Measurements from ENCODE around the gene VAMP5.
"Not testable (repeated sequence)": the region's sequence is repeated elsewhere in the genome, so short reads cannot be mapped to it uniquely, and the experiment has no call there.

VAMP5 gene

GRCh38 chr2:85584857-85585780, 888 bp downstream of the VAMP5 start:
- peak in 1 of 3 donors; percentile 54 for DNase-seq

GRCh38 chr2:85585781-85586105, 1.5 kb downstream of the VAMP5 start:
- peak; percentile 55 to 86 (median 59) for DNase-seq

GRCh38 chr2:85588236-85588635, 4.0 kb downstream of the VAMP5 start:
- DNase-seq: peak in 1 of 3 donors; percentile 35

GRCh38 chr2:85588645-85589044, 4.4 kb downstream of the VAMP5 start:
- no peak for DNase-seq

GRCh38 chr2:85589181-85589580, 5.0 kb downstream of the VAMP5 start:
- DNase-seq: no peak

GRCh38 chr2:85589982-85590791, 6.0 kb downstream of the VAMP5 start:
- peak; percentile 83 to 87 (median 83) for DNase-seq

GRCh38 chr2:85590950-85591349, 6.7 kb downstream of the VAMP5 start:
- no peak for DNase-seq

GRCh38 chr2:85591563-85591962, 7.3 kb downstream of the VAMP5 start:
- no peak for DNase-seq

GRCh38 chr2:85592299-85592698, 8.1 kb downstream of the VAMP5 start:
- DNase-seq: not testable (repeated sequence)

- no peak for DNase-seq
Observed at GRCh38 chr2:85593023-85593422, 8.8 kb downstream of the VAMP5 start.

GRCh38 chr2:85594715-85595300, 10.6 kb downstream of the VAMP5 start:
- DNase-seq: no peak

GRCh38 chr2:85595301-85596025, 11.2 kb downstream of the VAMP5 start, which contains the start of gene RNF181:
TSS of gene RNF181 (plus strand) at chr2:85595745. CDS start at chr2:85595764, 19 bp downstream.
- peak; percentile 96 to 99 (median 98) for DNase-seq

GRCh38 chr2:85596026-85596333, 11.7 kb downstream of the VAMP5 start:
- DNase-seq: no peak

- DNase-seq: no peak
Observed at GRCh38 chr2:85596486-85597143, 12.4 kb downstream of the VAMP5 start.

- DNase-seq: no peak
Observed at GRCh38 chr2:85597241-85597640, 13.0 kb downstream of the VAMP5 start.

- no peak for DNase-seq
Observed at GRCh38 chr2:85598594-85599340, 14.5 kb downstream of the VAMP5 start.

GRCh38 chr2:85599468-85600234, 15.4 kb downstream of the VAMP5 start:
- no peak for DNase-seq

- DNase-seq: no peak
Observed at GRCh38 chr2:85600235-85600575, 16.0 kb downstream of the VAMP5 start.

- no peak for DNase-seq
Observed at GRCh38 chr2:85600951-85601770, 16.9 kb downstream of the VAMP5 start.
